Activated B cell treated with CpG ODN at 0.5 μM for 24 hours (primary cell): ENCODE measurements around the gene RIMS1. TPM values are rescaled to one million over a fixed set of nuclear protein-coding genes. Genes with fewer than 3 reads are reported as not detected.

ENCODE experiments used
- ATAC-seq: fragments of 200-7000 bp; cut with Tn5 transposase; one replicate; pipeline ENCODE4 v1.10.0; 2021; ENCODE audit warnings: low read depth, mild to moderate bottlenecking, moderate library complexity
- CTCF ChIA-PET: fragments of 350-600 bp; sonication (Branson Sonifier 250); formaldehyde crosslinking; loops from one replicate; lab custom pipeline; 2021; ENCODE audit warnings: antibody characterized with exemption; lab: Charles Lee
- POLR2A ChIA-PET: fragments of 350-600 bp; sonication (Branson Sonifier 250); formaldehyde crosslinking; loops from one replicate; lab custom pipeline; 2021; ENCODE audit warnings: antibody characterized with exemption; lab: Charles Lee
- DNase-seq: peaks from one replicate; pipeline ENCODE4 v3.0.0; 2022
- H3K27ac Mint-ChIP-seq: one replicate; pipeline ENCODE4 v1.8.0; 2020; ENCODE audit warnings: mixed read lengths
- H3K27me3 Mint-ChIP-seq: one replicate; pipeline ENCODE4 v1.8.0; 2021; ENCODE audit warnings: mixed read lengths
- H3K36me3 Mint-ChIP-seq: one replicate; pipeline ENCODE4 v1.8.0; 2021; ENCODE audit warnings: low read depth, mixed read lengths
- H3K4me1 Mint-ChIP-seq: one replicate; pipeline ENCODE4 v1.8.0; 2021; ENCODE audit warnings: mixed read lengths
- H3K4me3 Mint-ChIP-seq: one replicate; pipeline ENCODE4 v1.8.0; 2020; ENCODE audit warnings: mild to moderate bottlenecking, mixed read lengths
- H3K9me3 Mint-ChIP-seq: one replicate; pipeline ENCODE4 v1.8.0; 2020; ENCODE audit warnings: mixed read lengths
- CTCF ChIP-seq: fragments of 200-600 bp; IDR thresholded peaks from one replicate; pipeline ENCODE4 v1.8.0; 2022; ENCODE audit warnings: antibody characterized with exemption, mild to moderate bottlenecking
- intact Hi-C: fragments of 100-400 bp; cut with micrococcal nuclease; formaldehyde crosslinking; loops from one replicate; pipeline ENCODE4 v1.15.1; 2024
- total RNA-seq: library from RNA; stranded (reverse); gene quantifications from 2 replicates; pipeline ENCODE4 v1.2.3, GENCODE V29; 2022

RIMS1 gene
- total RNA-seq, 1 donor from 2014 or later = not detected

GRCh38 chr6:72283571-72283970, 397.2 kb downstream of the RIMS1 start:
- CTCF ChIA-PET = no interaction called here
- no peak for TF ChIP-seq CTCF
- Mint-ChIP-seq H3K27me3 (no peaks in the 10 kb centered on the region), H3K4me3 (no peak overlapping the region), H3K36me3 (no peaks in the 10 kb centered on the region), H3K4me1 (no peaks in the 10 kb centered on the region), H3K27ac (no peak overlapping the region), H3K9me3 (no peaks in the 10 kb centered on the region)
- no peak for DNase-seq
- ATAC-seq = no peak
- POLR2A ChIA-PET = no interaction called here
- intact Hi-C loops = no loop called here

GRCh38 chr6:72286911-72287311, 400.6 kb downstream of the RIMS1 start:
- TF ChIP-seq CTCF = no peak
- no peak overlapping the region for H3K27ac Mint-ChIP-seq
- no peaks in the 10 kb centered on the region for H3K4me1 Mint-ChIP-seq
- H3K4me3 Mint-ChIP-seq = no peak overlapping the region
- CTCF ChIA-PET = no interaction called here
- DNase-seq = no peak
- no peaks in the 10 kb centered on the region for H3K9me3 Mint-ChIP-seq
- no peaks in the 10 kb centered on the region for H3K36me3 Mint-ChIP-seq
- no peak for ATAC-seq
- H3K27me3 Mint-ChIP-seq = no peaks in the 10 kb centered on the region
- intact Hi-C loops = no loop called here
- POLR2A ChIA-PET = no interaction called here

GRCh38 chr6:72287801-72288200, 401.5 kb downstream of the RIMS1 start:
- intact Hi-C loops = no loop called here
- DNase-seq = no peak
- no peaks in the 10 kb centered on the region for H3K36me3 Mint-ChIP-seq
- ChIA-PET CTCF (no interaction called here), POLR2A (no interaction called here)
- H3K9me3 Mint-ChIP-seq = no peaks in the 10 kb centered on the region
- ATAC-seq = no peak
- H3K27ac Mint-ChIP-seq = no peak overlapping the region
- TF ChIP-seq CTCF = no peak
- no peaks in the 10 kb centered on the region for H3K4me1 Mint-ChIP-seq
- H3K27me3 Mint-ChIP-seq = no peaks in the 10 kb centered on the region
- H3K4me3 Mint-ChIP-seq = no peak overlapping the region

- ChIA-PET POLR2A (no interaction called here), CTCF (no interaction called here)
- DNase-seq (no peak), ATAC-seq (no peak)
- Mint-ChIP-seq H3K27ac (no peak overlapping the region), H3K36me3 (no peaks in the 10 kb centered on the region), H3K9me3 (no peaks in the 10 kb centered on the region), H3K4me3 (no peak overlapping the region), H3K4me1 (no peaks in the 10 kb centered on the region), H3K27me3 (peaks cover 1% of the 10 kb centered on the region)
- intact Hi-C loops = no loop called here
- TF ChIP-seq CTCF = no peak
Observed at GRCh38 chr6:72288592-72288991, 402.2 kb downstream of the RIMS1 start.

GRCh38 chr6:72290620-72291019, 404.3 kb downstream of the RIMS1 start:
- no peak overlapping the region for H3K27ac Mint-ChIP-seq
- H3K4me1 Mint-ChIP-seq = no peaks in the 10 kb centered on the region
- H3K9me3 Mint-ChIP-seq = no peaks in the 10 kb centered on the region
- TF ChIP-seq CTCF = no peak
- ATAC-seq (no peak), DNase-seq (no peak)
- ChIA-PET CTCF (no interaction called here), POLR2A (no interaction called here)
- intact Hi-C loops = no loop called here
- H3K27me3 Mint-ChIP-seq = peaks cover 2% of the 10 kb centered on the region
- H3K36me3 Mint-ChIP-seq = no peaks in the 10 kb centered on the region
- H3K4me3 Mint-ChIP-seq = no peak overlapping the region
